GM18907 (cell line): ENCODE data around the gene VAT1.
"Not testable (repeated sequence)": the region's sequence is repeated elsewhere in the genome, so short reads cannot be mapped to it uniquely, and the experiment has no call there.

Source experiments
- ATAC-seq: cut with Tn5 transposase; IDR thresholded peaks from one replicate; pipeline ENCODE4 v1.9.1; 2021; ENCODE audit warnings: mild to moderate bottlenecking, moderate library complexity; ENCODE audit not compliant: unreplicated experiment

The VAT1 gene

DNA sequence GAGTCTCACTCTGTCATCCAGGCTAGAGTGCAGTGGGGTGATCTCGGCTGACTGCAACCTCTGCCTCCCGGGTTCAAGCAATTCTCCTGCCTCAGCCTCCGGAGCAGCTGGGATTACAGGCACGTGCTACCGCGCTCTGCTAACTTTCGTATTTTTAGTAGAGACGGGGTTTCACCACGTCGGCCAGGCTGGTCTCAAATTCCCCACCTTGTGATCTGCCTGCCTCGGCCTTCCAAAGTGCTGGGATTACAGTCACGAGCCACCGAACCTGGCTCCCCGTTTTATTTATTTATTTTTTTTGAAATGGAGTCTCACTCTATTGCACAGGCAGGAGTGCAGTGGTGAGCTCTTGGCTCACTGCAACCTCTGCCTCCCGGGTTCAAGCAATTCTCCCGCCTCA lies 46.5 kb downstream of the VAT1 start:
- ATAC-seq, result not testable (repeated sequence)

DNA sequence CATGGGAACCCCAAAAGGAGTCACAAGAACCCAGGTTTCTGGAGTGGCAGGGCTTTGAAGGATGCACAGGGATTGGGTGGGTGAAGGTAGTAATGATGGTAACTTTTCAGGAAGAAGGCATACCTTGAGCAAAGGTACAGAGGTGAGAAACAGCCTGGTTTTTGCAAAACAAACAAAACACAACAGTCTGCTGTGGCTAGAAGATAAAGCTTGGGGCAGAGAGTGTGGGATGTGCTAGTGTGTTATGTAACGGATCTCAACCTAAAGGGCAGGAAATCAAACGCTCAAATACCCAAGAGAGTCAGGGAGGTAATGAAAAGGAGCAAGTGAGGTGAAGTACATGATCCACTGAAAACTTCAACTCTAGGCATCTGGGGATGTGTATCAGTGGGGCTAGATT lies 46.9 kb downstream of the VAT1 start:
- ATAC-seq, result no peak

DNA sequence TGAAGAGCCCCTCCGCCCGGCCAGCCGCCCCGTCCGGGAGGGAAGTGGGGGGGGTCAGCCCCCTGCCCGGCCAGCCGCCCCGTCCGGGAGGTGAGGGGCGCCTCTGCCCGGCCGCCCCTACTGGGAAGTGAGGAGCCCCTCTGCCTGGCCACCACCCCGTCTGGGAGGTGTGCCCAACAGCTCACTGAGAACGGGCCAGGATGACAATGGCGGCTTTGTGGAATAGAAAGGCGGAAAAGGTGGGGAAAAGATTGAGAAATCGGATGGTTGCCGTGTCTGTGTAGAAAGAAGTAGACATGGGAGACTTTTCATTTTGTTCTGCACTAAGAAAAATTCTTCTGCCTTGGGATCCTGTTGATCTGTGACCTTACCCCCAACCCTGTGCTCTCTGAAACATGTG lies 48.9 kb downstream of the VAT1 start:
- not testable (repeated sequence) for ATAC-seq

DNA sequence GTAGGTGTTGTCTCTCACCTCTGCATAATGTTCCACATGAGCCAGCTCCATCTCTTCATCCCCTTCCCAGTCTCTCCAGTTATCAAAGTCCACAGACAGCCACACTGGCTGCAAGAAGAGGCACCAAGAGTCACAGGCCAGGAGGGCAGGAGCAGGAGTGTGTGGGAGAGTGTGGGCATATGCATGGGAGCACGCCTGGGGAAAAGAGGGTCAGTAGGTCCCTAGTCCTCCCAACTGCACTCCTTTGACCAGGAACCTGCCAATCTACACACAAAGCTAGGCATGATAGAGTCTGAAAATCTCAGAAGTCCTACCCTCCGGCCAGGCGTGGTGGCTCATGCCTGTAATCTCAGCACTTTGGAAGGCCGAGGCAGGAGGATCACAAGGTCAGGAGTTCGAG lies 50.6 kb downstream of the VAT1 start:
- ATAC-seq, result no peak

DNA sequence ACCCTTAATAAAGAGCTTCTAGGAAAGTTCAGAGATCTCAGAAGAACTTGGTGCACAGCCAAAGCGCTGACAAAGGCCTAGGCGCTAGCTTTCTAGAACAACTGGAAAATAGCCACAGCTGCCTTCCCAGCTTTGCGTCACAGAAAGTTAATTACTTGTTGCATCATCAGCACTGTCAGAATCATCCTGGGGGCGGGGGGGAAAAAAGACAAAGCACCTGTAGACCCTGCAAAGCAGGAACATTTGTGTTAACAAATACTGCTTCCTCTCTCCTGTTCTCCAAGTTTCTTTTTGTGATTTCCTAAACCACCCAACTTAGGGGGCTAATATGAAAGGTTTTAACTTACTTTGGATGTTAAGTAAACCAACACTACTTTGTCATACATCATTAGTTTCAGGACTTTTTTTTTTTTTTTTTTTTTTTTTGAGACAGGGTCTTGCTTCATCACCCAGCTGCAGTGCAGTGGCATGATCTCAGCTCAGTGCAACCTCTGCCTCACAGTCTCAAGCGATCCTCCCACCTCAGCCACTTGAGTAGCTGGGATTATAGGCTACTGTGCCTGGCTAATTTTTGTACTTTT lies 53.1 kb downstream of the VAT1 start:
- ATAC-seq, result no peak

DNA sequence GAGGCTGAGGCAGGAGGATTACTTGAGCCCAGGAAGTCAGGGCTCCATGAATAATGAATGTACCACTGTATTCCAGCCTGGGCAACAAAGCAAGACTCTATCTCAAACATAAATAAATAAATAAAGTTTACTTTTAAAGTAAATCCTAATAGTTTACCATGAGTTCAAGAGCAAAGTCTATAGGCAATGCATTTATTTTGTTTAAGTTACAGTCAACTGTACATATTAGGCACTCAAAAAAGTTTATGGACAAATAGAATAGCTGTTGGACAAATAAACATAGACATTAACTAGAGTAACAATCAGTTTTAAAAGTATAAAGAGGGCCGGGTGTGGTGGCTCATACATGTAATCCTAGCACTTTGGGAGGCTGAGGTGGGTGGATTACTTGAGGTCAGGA lies 54.3 kb downstream of the VAT1 start:
- ATAC-seq, result no peak
